Activated T-helper 1 cell treated with Interleukin-2 at 50 U/mL for 16 hours (primary cell): ENCODE measurements around the gene DNAJB8.

Source experiments
- DNase-seq: peaks from one replicate; pipeline ENCODE4 v3.0.0-alpha.2; 2020; ENCODE audit warnings: low read depth

Gene DNAJB8

DNA sequence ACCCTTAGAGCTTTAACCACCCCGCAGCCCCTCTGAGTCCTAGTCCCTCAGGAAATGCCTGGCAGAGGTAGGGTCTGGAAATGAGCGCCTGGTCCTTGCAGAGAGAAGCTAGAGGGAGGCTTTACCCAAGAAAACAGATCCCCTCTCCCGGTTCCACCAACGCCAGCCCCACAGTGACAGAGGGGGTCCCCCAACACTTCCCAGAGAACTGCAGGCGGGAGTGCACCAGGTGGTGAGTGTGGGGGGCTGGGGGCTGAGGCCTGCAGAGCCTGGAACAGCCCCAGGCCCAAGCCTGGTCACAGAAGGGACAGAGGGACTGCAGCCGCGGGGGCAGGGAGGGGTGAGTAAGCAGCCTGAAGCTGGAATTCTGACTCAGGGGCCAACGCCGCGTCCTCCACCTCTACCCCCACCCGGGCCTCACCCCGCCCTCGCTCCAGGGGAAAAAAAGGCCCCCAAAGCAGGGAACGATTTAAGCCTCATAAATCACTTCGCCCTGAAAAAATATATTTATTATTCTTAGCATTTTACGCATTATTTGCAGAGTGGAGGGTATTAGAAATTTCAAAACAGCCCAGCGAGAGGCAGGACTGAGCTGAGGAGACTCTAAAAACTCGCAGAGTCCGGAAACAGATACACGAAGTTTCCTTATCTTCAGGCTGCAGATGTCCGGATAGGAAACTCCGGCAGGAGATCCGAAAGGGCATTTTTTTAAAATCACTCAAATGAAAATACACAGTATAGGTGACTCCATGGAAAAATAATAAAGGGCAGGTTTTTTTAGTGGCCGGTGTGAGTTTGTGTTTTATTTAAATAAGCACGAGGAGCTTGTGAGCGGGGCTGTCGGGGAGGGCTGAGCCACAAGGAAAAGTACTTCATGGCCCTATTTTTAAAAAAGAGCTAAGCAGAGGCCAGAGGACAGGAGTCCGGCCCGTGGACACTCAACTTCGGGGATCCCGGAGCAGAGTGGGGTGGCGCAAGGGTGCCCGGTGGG, 16.3 kb upstream of the DNAJB8 start:
- DNase-seq, result no peak

DNA sequence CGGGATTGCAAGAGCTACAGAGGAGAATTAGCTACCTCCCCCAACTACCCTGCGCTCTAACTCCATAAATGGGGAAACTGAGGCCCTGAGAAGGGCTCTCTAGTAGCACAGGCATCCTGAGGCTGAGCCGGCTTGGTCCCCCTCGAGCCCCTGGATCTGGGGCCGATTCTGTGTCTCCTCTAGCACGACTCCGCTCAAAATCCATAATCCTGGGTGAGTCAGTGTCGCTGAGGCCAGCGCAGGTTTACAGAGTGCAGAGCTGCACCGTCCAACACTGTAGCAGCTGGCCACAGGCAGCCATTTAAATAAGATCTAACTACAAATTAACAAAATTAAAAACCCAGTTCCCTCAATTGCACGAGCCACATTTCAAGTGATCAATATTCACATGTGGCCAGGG, 15.5 kb upstream of the DNAJB8 start:
- no peak for DNase-seq

DNA sequence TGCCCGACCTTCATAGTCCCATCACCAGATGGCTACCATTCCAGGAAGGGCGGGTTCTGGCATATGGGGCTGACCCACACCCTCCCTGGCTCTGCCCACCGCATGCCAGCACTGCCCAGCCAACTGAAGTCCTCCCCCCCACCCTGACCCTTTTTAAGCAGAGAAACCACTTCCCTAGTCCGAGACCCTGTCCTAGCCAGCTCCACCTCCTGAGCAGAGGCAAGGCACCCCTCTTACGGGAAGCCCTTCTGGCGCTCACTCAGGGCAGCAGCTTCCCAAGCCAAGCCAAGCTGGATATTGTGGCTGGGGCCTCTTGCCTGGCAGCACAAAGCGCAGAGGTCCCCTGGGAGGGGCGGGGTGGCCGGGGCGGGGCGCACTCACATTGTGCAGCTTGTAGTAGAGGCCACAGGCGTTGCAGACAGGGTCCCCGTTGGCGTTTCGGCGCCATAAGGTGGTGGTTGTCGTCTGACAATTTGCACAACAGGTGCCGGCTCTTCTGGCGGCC, 14.8 kb upstream of the DNAJB8 start:
- no peak for DNase-seq

DNA sequence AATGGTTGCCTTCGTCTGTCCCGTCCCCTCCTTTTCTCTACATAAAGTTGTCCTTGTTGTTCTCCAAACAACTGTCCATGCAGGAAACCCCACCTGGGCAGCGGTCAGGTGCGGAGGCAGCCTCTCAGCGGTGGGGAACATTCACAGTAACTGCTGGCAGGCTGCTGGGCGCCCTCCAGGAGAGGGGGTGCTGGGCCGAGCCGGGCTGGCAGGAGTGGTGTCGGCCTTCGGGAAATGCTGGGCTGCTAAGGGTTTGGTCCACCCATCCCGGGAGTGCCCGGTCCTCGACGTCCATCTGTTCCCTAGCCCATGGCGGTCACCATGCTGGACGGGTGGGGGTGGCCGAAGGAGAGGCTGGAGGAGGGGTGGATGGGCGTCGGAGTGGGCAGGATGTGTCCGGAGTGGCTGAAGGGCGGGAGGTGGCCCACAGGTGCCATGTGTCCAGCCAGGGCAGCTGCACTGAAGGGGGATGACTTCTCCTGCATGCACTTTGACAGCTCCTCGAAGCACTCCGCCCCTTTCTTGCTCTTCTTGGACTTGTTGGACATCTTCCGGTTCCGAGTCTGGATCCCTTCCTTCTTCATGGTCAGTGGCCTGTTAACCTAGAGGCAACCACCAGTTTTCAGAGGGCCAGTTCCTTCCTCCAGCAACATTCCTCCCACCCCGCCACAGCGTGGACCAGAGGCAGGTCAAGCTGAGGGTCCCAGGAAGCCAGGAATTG, 14.2 kb upstream of the DNAJB8 start:
- DNase-seq, result no peak

DNA sequence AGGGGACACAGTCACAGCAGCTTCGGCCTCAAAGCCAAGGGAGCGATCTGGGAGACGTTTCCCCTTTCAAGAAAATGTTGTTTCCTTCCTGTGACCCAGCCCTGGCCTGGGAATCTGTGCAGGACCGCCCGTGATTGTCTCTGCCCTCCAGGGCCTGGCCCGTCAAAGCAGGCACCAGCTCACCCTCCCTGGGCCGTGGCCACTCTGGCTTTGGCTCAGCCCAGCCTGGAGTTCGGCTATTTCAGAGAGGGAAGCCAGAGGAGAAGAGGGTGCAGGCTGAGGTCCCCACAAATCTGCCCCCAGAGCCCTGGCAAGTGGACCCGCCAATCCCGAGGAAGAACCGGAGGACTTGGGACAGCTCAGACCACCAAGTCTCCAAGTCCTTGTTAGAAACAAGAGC, 13.6 kb upstream of the DNAJB8 start:
- DNase-seq, result no peak

DNA sequence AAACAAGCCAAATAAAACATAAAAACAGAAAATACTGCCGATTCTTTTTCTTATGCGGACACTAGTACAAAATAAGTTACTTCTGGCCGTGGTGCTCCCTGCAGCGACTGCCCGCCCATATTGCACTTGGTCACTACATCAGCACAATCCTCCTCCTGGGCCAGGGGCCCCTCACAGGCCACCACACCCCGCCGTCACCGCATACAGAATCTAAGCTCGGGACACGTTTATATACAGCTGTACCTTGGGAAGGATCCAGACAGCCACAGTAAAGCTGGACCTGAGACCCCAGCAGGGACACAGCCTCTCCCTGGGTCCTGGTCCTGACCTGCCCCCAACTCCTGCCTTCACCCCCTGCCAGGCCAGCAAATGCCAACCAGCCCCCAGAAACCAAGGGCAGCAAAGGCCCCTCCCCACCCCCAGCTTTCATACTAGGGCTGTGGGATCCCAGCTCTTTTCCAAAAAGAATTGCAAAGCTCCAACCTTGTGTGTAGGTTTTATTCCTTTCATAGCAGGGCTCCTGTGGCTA, 12.9 kb upstream of the DNAJB8 start:
- no peak for DNase-seq

DNA sequence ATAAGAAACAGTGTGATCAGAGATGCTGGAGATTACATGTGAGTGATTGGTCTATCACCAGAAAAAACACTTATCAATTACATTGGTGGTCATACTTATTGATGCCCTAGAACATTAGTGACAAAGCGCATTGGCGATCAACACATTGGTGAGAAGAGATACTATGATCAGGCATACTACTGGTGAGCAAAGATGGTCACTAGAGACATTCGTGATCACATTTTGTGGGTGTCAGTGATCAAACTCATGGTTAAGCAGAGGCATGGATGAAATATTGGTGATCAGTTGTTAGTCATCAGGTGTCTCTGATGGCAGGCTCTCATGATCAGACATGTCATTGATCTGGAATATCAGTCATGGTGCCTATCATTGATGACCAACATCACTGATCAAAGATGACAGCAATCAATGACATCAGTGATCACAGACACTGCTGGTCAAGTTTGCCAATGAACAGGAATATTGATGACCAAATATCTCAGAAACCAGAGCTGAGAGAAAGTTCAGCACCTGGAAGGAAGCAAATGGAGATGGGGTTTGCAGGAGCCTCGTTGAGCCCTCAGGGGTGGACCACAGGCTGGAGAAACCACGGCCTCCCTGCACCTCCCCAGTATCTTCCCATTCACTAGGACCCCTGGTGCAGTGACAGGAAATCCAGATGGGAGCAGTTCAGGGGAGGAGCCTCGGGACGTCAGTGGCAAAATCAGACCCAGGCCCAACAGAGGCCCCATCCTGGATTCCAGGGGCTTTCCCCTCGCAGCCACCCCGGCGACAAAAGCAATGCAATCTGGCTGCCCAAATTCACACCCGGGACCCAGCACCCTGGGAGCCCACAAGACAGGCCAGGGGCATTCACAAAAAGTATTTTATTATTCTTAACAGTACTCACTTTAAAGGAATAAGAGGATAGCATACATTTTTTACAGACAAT, 12.2 kb upstream of the DNAJB8 start:
- DNase-seq, result no peak

DNA sequence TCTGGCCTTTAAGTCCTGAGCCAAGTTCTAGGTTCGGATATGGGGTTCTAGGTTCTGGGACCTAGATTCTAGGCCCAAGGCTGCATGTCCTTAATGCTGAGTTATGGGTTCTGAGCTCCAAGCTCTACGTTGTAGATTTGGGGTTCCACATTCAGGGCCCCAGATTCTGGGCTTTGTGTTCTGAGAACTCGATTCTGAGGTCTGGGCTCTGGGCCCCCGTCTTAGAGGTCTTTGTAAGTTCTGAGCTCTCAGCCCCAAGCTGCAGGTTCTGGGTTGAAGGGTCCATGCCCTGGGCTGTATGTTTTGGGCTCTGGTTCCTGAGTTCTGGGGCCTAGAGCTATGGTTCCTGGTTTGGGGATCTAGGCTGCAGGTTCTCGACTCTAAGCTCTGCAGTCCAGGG, 10.0 kb upstream of the DNAJB8 start:
- DNase-seq, result no peak

DNA sequence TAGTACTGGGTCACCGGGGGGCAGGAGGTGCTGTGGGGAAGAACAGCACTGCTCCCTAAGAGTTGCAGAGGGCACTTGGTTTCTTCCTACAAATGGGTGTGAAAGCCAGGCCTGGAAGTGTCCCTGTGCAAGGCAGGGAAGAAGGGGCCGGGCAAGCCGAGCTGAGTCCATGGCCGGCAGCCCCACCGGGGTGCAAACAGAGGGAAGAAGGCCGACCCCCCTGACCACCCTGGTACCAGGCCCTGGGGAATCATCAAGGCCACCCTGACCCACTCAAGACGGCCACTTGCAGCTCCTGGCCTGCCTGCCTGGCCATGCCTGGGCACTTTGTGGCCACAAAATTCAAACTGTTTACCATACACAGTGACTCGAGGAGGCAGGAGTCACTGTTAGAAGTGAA, 8.7 kb upstream of the DNAJB8 start:
- no peak for DNase-seq

DNA sequence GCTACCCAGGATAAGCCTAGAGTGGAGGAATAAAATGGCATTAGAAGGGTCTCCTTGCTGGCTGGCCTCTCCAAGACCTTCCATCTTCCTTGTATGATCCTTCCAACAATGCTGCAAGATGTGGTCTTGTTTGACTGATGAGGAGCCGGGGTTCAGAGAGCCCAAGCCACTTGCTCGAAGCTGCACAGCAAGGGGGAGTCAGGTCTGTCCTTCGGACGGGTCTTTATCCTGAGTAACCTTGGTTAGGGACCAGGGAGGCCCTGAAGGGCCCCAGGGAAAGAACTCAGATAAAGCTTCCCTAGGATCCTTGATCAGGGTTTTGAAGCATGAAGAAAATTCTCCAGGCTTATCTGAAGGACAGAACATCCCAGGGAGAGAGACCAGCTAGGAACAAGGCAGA, 7.0 kb upstream of the DNAJB8 start:
- no peak for DNase-seq

DNA sequence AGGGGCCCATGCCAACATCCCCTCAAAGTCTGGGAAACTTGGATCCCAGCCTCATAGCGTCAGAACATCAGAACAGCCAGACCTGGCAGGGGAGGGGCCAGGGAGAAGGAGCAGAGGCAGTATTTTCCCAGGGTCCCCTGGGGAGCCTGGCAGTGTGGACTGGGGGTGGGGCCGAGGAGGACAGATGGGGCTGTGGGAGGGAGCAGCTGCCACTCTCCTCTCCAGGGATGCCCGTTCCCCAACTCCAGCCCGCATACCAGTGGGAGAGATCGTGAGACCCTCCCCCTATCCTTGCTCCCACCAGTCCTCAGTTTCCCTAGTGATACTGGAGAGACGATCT, 6.5 kb upstream of the DNAJB8 start:
- DNase-seq, result no peak

DNA sequence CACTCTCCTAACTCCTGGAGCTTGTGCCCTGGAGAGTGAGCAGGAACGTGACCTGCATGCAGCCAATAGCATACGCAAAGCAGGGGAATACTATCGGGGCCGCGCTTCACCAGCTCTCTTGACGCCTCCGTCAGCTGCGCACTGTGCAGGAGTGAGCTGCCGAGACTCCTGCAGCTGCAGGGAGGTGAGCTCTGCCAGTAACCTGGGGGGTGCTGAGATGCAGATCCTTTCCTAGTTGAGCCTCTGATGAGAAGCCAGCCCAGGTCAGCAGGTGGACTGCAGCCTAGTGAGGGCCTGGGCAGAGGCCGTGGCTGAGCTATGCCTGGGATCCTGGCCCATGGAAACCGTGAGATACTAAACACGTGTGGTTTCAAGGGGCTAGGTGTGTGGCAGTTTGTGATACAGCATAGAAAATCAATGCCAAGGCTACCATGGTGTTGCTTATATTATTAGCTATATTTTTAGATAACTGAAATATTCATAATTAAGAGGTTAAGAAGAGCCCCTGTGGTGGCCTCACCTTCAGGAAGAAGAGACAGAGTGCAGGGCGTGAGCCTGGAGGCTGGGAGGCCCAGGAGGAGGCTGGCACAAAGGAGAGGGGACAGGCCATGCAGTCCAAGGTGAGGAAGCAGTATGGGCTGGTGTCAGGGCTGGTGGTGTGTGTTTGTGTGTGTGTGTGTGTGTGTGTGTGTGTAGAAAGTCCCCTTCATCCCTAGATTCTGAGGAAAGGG, 5.9 kb upstream of the DNAJB8 start:
- no peak for DNase-seq

DNA sequence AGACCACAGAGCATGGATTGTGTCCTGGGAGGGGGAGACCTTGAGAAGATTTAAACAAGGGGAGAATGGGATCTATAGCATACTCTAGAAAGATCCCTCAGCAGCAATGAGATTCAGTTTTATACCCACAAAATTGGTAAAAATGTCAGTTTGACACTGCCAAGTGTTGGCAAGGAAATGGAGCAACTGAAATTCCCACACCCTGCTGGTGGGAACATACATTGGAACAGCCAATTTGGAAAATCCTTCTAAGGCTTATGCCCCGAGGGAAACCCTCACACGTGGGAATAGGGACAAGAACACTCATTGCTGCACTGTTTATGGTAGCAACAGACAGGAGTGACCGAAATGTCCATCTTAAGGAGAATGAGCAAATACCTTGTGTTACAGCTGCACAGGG, 5.0 kb upstream of the DNAJB8 start:
- no peak for DNase-seq

DNA sequence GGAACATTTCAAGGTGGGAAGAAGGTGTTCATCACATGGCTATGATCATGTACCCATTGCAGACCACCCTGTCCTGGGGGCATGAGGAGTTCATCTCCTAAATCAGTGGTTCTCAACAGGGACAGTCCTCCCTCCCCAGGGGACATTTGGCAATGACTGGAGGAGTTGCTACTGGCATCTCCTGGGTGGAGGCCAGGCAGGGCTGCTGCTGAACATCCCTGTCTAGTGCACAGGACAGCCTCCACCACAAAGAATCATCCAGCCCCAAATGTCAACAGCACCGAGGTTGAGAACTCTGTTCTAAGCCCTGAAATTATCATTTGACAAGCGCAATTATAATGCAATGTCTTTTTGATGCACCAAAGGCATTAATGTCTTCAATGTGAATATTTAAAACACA, 4.4 kb upstream of the DNAJB8 start:
- DNase-seq, result no peak

DNA sequence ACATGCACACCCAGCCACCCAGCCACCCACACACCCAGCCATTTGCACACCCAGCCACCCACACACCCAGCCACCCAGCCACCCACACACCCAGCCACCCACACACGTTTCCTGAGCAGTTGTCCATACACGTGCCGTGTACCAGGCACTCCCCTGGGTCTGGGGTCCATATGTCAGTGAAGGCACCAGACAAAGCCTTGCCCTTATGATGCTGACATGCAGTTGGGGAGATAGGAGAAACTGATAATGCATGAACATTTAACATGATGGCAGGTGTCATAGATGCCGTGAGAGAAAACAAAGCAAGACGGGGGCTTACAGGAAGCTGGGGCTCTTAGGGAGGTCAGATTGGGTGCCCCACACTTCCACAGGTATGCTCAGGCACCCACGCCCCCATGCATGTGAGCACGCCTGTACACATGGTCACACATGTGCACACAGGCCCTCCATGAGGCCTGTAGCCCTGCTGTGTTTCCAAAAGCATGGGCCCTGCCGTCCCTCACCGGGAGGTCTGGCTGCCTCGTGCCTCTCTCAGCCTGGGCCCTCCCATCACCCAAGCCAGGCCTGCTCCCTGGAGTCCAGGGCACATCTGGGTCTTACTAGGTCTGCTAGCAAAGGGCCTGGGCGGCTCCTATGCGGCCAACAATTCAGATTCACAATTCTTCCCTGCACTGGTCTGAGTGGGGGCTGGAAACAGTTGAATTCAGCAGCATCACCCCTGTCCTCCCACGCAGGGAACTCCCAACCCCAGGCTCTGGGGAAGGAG, 3.6 kb upstream of the DNAJB8 start:
- DNase-seq, result no peak

DNA sequence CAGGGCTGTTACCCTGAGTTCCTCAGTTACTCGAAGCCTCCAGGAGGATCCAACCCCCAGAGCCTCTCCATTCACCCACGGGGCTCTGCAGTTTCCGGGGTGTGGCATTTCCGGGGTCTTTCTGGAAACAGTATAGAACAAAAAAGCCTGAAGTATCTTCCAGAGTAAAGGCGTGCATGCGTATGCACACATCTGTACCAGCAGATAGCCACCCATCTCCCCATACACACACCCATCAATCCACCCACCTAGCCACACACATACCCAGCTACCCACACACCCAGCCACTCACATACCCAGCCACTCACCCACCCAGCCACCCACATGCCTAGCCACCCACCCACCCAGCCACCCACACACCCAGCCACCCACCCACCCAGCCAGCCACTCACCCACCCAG, 2.9 kb upstream of the DNAJB8 start:
- DNase-seq, result no peak

DNA sequence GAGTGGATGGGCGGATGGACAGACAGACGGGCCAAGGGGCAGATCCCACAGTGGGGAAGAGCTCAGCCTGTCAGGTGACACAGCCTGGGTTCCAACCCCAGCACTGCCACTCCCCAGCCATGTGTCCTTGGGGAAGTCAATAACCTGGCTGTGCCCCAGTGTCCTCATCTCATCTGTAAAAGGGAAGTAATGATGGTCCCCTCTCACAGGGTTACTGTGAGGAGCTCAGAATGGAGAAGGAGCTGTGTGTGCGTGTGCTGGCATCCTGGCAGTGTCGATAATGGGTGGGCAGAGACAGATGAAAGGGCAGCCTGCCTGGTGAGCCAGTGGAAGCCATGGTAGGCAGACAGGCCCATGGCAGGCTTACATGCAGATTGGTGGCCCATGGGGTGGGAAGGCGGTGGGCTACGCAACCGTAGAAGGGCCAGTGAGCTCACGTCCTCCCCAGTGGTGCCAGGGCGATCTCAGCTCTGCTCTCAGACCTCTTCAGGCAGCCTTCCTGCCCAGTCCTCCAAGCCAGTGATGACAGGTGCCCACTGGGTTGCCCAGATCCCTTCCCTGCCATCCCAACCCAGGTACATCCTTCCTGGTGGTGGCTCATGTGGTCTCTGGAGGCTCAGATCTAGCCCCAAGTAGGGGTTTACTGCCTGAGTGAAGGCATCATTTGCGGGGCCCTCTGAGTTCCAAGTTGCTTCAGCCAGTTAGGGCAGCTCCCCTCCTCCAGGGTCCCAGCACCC, 2.3 kb upstream of the DNAJB8 start:
- no peak for DNase-seq

DNA sequence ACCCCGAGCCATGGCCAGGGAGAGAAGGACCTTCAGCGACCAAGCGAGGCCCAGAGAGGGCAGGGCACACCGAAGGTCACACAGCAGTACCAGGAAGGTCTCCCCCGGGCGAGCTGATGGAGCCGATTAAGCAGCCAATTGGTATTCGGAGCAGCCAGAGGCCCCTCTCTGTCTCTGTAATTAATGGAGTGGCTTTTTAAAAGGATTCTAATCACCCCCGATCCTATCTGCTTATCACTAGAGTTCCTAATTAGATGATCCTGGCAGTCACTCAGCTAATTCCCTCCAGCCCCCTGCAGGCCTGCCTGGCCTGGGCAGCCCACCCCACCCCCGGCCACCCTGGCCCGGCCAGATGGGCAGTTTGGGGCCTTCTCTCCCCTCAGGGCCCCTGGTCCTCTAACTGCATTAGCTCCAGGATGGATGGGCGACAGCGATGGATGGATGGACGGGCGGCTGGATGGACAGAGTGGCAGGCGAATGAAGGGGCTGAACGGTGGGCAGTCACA, 1.6 kb upstream of the DNAJB8 start:
- DNase-seq, result no peak

DNA sequence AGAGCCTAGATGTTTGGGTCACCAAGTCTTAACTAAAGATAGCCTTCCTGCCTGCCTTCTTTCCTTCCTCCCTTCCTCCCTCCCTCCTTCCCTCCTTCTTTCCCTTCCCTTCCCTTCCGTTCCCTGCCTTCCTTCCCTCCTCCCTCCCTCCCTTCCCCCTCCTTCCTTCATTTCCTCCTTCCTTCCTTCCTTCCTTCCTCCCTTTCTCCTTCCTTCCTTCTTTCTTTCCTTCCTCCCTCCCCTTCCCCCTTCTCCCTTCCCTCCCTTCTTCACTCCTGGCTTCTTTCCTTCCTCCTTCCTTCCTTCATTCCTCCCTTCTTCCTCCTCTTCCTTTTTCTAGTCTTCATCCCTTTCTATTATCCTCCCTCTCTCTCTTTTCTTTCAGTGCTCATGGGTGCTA, 2.0 kb downstream of the DNAJB8 start:
- no peak for DNase-seq

DNA sequence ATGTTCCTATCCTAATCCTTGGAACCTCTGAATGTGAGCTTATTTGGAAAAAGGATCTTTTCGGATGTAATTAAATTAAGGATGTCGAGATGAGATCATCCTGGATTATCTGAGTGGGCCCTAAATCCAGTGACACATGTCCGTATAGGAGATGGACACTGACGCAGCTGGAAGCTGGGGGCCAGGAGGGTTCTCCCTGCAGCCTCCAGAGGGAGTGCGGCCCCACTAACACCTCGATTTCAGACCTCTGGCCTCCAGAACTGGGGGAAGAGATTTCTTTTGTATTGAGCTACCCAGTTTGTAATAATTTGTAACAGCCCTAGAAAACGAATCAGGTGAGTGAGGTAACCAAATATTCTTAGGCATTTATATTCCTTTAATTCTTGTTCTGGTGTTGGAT, 2.5 kb downstream of the DNAJB8 start:
- no peak for DNase-seq
